ENCODE measurements around the gene TRPM1. TPM values are rescaled to one million over a fixed set of nuclear protein-coding genes. Genes with fewer than 3 reads are reported as not detected.

TRPM1 gene
- polyA plus RNA-seq, 3 donors, result 0.03 to 0.04 TPM; not detected in 1

GRCh38 chr15:31147456-31147855, 45.9 kb upstream of the TRPM1 start:
- Histone ChIP-seq H3K9me3 (replicated peaks in 1 of 2; ENCODE audit: control insufficient read depth in 1 of 2, insufficient read depth in 1 of 2, low read length in 2 of 2) (no peaks in the 10 kb centered on the region), H3K9ac (ENCODE audit: insufficient read depth, low read length, poor library complexity, severe bottlenecking) (no peak overlapping the region), H3K4me3 (replicated peaks in 1 of 3; ENCODE audit: low read depth in 2 of 3, low read length in 3 of 3) (no peak overlapping the region), H3K27ac (ENCODE audit: low read depth in 1 of 2, low read length in 2 of 2) (no peak overlapping the region), H3K36me3 (replicated peaks in 1 of 2; ENCODE audit: control insufficient read depth in 1 of 2, insufficient read depth in 2 of 2, low read length in 2 of 2) (no peaks in the 10 kb centered on the region), H3K79me2 (ENCODE audit: insufficient read depth, low read length) (no peaks in the 10 kb centered on the region), H4K20me1 (ENCODE audit: insufficient read depth, low read length) (no peaks in the 10 kb centered on the region), H3K27me3 (ENCODE audit: control insufficient read depth in 2 of 2, insufficient read depth in 2 of 2, low read length in 2 of 2) (no peaks in the 10 kb centered on the region), H2AFZ (ENCODE audit: insufficient read depth, low read depth, low read length, poor library complexity, severe bottlenecking) (no peak overlapping the region), H3K4me1 (ENCODE audit: control insufficient read depth in 1 of 2, insufficient read depth in 2 of 2, low read length in 2 of 2) (no peaks in the 10 kb centered on the region), H3K4me2 (replicated peaks; ENCODE audit: extremely low read depth, low read length, poor library complexity, severe bottlenecking) (no peak overlapping the region)
- no peak overlapping the region for H3K4me3 Mint-ChIP-seq
- DNase-seq, result no peak
- no peaks in the 10 kb centered on the region for H3K36me3 Mint-ChIP-seq
- H3K27me3 Mint-ChIP-seq (ENCODE audit: low read depth in 3 of 3), result peaks cover 0 to 7% (median 6%) of the 10 kb centered on the region in 3 donors
- TF ChIP-seq, protein P1, sequence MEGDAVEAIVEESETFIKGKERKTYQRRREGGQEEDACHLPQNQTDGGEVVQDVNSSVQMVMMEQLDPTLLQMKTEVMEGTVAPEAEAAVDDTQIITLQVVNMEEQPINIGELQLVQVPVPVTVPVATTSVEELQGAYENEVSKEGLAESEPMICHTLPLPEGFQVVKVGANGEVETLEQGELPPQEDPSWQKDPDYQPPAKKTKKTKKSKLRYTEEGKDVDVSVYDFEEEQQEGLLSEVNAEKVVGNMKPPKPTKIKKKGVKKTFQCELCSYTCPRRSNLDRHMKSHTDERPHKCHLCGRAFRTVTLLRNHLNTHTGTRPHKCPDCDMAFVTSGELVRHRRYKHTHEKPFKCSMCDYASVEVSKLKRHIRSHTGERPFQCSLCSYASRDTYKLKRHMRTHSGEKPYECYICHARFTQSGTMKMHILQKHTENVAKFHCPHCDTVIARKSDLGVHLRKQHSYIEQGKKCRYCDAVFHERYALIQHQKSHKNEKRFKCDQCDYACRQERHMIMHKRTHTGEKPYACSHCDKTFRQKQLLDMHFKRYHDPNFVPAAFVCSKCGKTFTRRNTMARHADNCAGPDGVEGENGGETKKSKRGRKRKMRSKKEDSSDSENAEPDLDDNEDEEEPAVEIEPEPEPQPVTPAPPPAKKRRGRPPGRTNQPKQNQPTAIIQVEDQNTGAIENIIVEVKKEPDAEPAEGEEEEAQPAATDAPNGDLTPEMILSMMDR (IDR thresholded peaks at IDR 0.05), result no peak
- H3K9me3 Mint-ChIP-seq, result peaks cover 0 to 8% (median 0%) of the 10 kb centered on the region in 7 donors
- no peaks in the 10 kb centered on the region for H3K4me1 Mint-ChIP-seq
- 79% methylated on average over 6 of the region's 8 CpGs for WGBS (ENCODE audit: insufficient coverage)
- no peak overlapping the region for H3K27ac Mint-ChIP-seq
- intact Hi-C loops (cut with micrococcal nuclease), result no loop called here

GRCh38 chr15:31145271-31145911, 43.9 kb upstream of the TRPM1 start:
- H3K9me3 ChIP-seq (replicated peaks in 1 of 2; ENCODE audit: control insufficient read depth in 1 of 2, insufficient read depth in 1 of 2, low read length in 2 of 2), result no peaks in the 10 kb centered on the region
- H3K4me1 ChIP-seq (ENCODE audit: control insufficient read depth in 1 of 2, insufficient read depth in 2 of 2, low read length in 2 of 2), result no peaks in the 10 kb centered on the region
- DNase-seq, result no peak
- no peak overlapping the region for H3K27ac ChIP-seq (ENCODE audit: low read depth in 1 of 2, low read length in 2 of 2)
- TF ChIP-seq, protein P1 (IDR thresholded peaks at IDR 0.05), result no peak
- intact Hi-C loops (cut with micrococcal nuclease), result no loop called here
- H2AFZ ChIP-seq (ENCODE audit: insufficient read depth, low read depth, low read length, poor library complexity, severe bottlenecking), result no peak overlapping the region
- H3K36me3 ChIP-seq (replicated peaks in 1 of 2; ENCODE audit: control insufficient read depth in 1 of 2, insufficient read depth in 2 of 2, low read length in 2 of 2), result no peaks in the 10 kb centered on the region
- Mint-ChIP-seq H3K27me3 (ENCODE audit: low read depth in 3 of 3) (peaks cover 0 to 7% (median 6%) of the 10 kb centered on the region in 3 donors), H3K9me3 (peaks cover 0 to 5% (median 0%) of the 10 kb centered on the region in 7 donors), H3K4me1 (no peaks in the 10 kb centered on the region), H3K4me3 (no peak overlapping the region), H3K36me3 (no peaks in the 10 kb centered on the region), H3K27ac (no peak overlapping the region)
- WGBS (ENCODE audit: insufficient coverage), result no CpG with 5 or more reads among the region's 7 CpGs
- no peaks in the 10 kb centered on the region for H3K27me3 ChIP-seq (ENCODE audit: control insufficient read depth in 2 of 2, insufficient read depth in 2 of 2, low read length in 2 of 2)
- no peak overlapping the region for H3K9ac ChIP-seq (ENCODE audit: insufficient read depth, low read length, poor library complexity, severe bottlenecking)
- H3K4me2 ChIP-seq (replicated peaks; ENCODE audit: extremely low read depth, low read length, poor library complexity, severe bottlenecking), result no peak overlapping the region
- H4K20me1 ChIP-seq (ENCODE audit: insufficient read depth, low read length), result no peaks in the 10 kb centered on the region
- no peak overlapping the region for H3K4me3 ChIP-seq (replicated peaks in 1 of 3; ENCODE audit: low read depth in 2 of 3, low read length in 3 of 3)
- no peaks in the 10 kb centered on the region for H3K79me2 ChIP-seq (ENCODE audit: insufficient read depth, low read length)
